ENCODE measurements around the gene TEAD4. TPM values are rescaled to one million over a fixed set of nuclear protein-coding genes. Genes with fewer than 3 reads are reported as not detected.

Gene TEAD4
- total RNA-seq, 1 experiment from 2014 or later, result 43.2 TPM

GRCh38 chr12:2955888-2956287 lies 3.3 kb upstream of the TEAD4 start:
- ChIA-PET RAD21 (ENCODE audit: low non-redundant PET in 1 of 2, low total read pairs in 2 of 2, uncharacterized antibody in 2 of 2, unreplicated experiment in 2 of 2) (no interaction called here), POLR2A (no interaction called here), CTCF (interaction anchor here (2.6 kb wide), 1 partner anchor 12 kb away, joined by 9 read pairs; no protein-coding TSS in a partner anchor)
- Histone ChIP-seq H2AFZ (ENCODE audit: low read depth, low read length, poor library complexity, severe bottlenecking) (no peak overlapping the region), H3K4me3 (replicated peaks in 1 of 2; ENCODE audit: low read depth in 1 of 2, low read length in 2 of 2) (no peak overlapping the region), H3K9me2 (ENCODE audit: insufficient read depth) (no peaks in the 10 kb centered on the region), H3K27me3 (ENCODE audit: insufficient read depth, low read length) (no peaks in the 10 kb centered on the region), H3K36me3 (ENCODE audit: control insufficient read depth in 1 of 2, insufficient read depth in 2 of 2, low read length in 2 of 2) (no peaks in the 10 kb centered on the region), H4K20me1 (ENCODE audit: insufficient read depth) (no peaks in the 10 kb centered on the region), H3K4me1 (ENCODE audit: control insufficient read depth in 1 of 2, insufficient read depth in 2 of 2, low read length in 2 of 2) (peaks cover 21 to 25% of the 10 kb centered on the region in 2 experiments), H3K9me3 (ENCODE audit: control insufficient read depth in 1 of 2, insufficient read depth in 1 of 2, low read depth in 1 of 2, low read length in 2 of 2) (no peaks in the 10 kb centered on the region), H3K27ac (ENCODE audit: low read depth, low read length) (no peak overlapping the region), H3K79me2 (ENCODE audit: insufficient read depth, low read length) (peaks cover 12% of the 10 kb centered on the region), H3K9ac (ENCODE audit: low read length) (no peak overlapping the region), H3K4me2 (ENCODE audit: low read length) (no peak overlapping the region)
- no peak for ATAC-seq
- BruUV-seq (replicated peaks), result no TSS peak
- intact Hi-C loops (cut with micrococcal nuclease), result no loop called here
- TF ChIP-seq, protein P1, sequence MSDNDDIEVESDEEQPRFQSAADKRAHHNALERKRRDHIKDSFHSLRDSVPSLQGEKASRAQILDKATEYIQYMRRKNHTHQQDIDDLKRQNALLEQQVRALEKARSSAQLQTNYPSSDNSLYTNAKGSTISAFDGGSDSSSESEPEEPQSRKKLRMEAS (IDR thresholded peaks at IDR 0.05), result no peak
- no peak for DNase-seq (ENCODE audit: low read depth, low spot score)

- ChIA-PET POLR2A (interaction anchor here (1.0 kb wide), 1 partner anchor 33 kb away, joined by 3 read pairs; no protein-coding TSS in a partner anchor), CTCF (interaction anchor here (1.1 kb wide), 1 partner anchor 72 kb away, joined by 3 read pairs; no protein-coding TSS in a partner anchor), RAD21 (ENCODE audit: low non-redundant PET in 1 of 2, low total read pairs in 2 of 2, uncharacterized antibody in 2 of 2, unreplicated experiment in 2 of 2) (no interaction called here)
- Histone ChIP-seq H3K9ac (ENCODE audit: low read length) (peak overlapping the region; percentile 76), H4K20me1 (ENCODE audit: insufficient read depth) (no peaks in the 10 kb centered on the region), H3K9me2 (ENCODE audit: insufficient read depth) (no peaks in the 10 kb centered on the region), H3K79me2 (ENCODE audit: insufficient read depth, low read length) (peaks cover 29% of the 10 kb centered on the region), H3K4me1 (ENCODE audit: control insufficient read depth in 1 of 2, insufficient read depth in 2 of 2, low read length in 2 of 2) (peaks cover 22 to 29% of the 10 kb centered on the region in 2 experiments), H3K27me3 (ENCODE audit: insufficient read depth, low read length) (no peaks in the 10 kb centered on the region), H3K27ac (ENCODE audit: low read depth, low read length) (peak overlapping the region; percentile 97), H2AFZ (ENCODE audit: low read depth, low read length, poor library complexity, severe bottlenecking) (no peak overlapping the region), H3K4me3 (replicated peaks in 1 of 2; ENCODE audit: low read depth in 1 of 2, low read length in 2 of 2) (peak overlapping the region; percentile 59 to 67), H3K9me3 (ENCODE audit: control insufficient read depth in 1 of 2, insufficient read depth in 1 of 2, low read depth in 1 of 2, low read length in 2 of 2) (no peaks in the 10 kb centered on the region), H3K4me2 (ENCODE audit: low read length) (peak overlapping the region; percentile 88), H3K36me3 (ENCODE audit: control insufficient read depth in 1 of 2, insufficient read depth in 2 of 2, low read length in 2 of 2) (no peaks in the 10 kb centered on the region)
- ATAC-seq (no peak), DNase-seq (ENCODE audit: low read depth, low spot score) (no peak)
- intact Hi-C loops (cut with micrococcal nuclease), result no loop called here
- no peak for TF ChIP-seq JUND (IDR thresholded peaks at IDR 0.05)
- peak; percentile 3 for TF ChIP-seq POLR2A (IDR thresholded peaks at IDR 0.05; ENCODE audit: borderline replicate concordance, extremely low read depth, insufficient read depth, insufficient read length)
- no TSS peak for BruUV-seq (replicated peaks)
Observed at GRCh38 chr12:2957816-2958431, 1.3 kb upstream of the TEAD4 start.
